ENCODE measurements around the gene PPIG.
"Not testable (repeated sequence)": the region's sequence is repeated elsewhere in the genome, so short reads cannot be mapped to it uniquely, and the experiment has no call there.

The PPIG gene

GRCh38 chr2:169584005-169584877 lies at the start of gene PPIG:
Gene PPIG, plus strand, starts transcription at chr2:169584351. Its CDS starts 19,691 bp downstream, at chr2:169604042.
- TF ChIP-seq, protein P1, sequence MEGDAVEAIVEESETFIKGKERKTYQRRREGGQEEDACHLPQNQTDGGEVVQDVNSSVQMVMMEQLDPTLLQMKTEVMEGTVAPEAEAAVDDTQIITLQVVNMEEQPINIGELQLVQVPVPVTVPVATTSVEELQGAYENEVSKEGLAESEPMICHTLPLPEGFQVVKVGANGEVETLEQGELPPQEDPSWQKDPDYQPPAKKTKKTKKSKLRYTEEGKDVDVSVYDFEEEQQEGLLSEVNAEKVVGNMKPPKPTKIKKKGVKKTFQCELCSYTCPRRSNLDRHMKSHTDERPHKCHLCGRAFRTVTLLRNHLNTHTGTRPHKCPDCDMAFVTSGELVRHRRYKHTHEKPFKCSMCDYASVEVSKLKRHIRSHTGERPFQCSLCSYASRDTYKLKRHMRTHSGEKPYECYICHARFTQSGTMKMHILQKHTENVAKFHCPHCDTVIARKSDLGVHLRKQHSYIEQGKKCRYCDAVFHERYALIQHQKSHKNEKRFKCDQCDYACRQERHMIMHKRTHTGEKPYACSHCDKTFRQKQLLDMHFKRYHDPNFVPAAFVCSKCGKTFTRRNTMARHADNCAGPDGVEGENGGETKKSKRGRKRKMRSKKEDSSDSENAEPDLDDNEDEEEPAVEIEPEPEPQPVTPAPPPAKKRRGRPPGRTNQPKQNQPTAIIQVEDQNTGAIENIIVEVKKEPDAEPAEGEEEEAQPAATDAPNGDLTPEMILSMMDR (conservative IDR thresholded peaks at IDR 0.05; ENCODE audit: low read depth, low read length) = no peak
- peak within 1 kb of the TSS; percentile 98 for H3K4me3 ChIP-seq (ENCODE audit: low read length)
- DNase-seq (ENCODE audit: low read depth) = peak; percentile 75

DNA sequence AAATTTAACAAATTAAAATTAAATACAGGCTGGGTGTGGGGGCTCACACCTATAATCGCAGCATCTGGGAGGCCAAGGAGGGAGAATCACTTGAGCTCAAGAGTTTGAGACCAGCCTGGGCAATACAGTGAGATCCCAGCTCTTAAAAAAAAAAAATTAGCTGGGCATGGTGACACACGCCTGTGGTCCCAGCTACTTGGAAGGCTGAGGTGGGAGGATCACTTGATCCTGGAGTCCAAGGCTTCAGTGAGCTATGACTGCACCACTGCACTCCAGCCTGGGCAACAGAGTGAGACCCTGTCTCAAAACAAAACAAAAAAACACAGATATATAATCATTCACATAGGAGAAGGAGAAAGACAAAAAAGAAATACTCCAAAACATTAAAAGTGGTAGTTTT lies 44.7 kb upstream of the PPIG start:
- not testable (repeated sequence) for DNase-seq (ENCODE audit: low read depth); H3K4me3 ChIP-seq (ENCODE audit: low read length)

DNA sequence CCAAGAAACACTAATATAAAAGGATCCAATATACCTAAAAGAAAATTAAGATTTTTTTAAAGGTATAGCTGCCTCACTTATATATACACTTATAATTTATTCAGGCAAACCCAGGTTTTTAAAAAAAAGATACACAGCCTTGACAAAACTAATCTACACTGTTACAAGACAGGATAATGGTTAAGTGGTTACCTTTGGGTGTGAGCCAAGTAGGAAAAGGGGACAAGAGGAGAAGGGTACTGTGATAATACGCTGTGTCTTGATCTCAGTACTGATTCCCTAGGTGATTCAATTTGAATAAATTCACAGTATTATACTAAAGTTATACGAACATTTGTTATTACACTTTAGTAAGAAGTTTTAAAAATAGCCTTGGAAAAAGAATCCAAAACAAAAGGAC lies 44.0 kb upstream of the PPIG start:
- DNase-seq (ENCODE audit: low read depth) = no peak
- TF ChIP-seq, protein P1 (conservative IDR thresholded peaks at IDR 0.05; ENCODE audit: low read depth, low read length) = no peak
- no peak overlapping the region for H3K4me3 ChIP-seq (ENCODE audit: low read length)

DNA sequence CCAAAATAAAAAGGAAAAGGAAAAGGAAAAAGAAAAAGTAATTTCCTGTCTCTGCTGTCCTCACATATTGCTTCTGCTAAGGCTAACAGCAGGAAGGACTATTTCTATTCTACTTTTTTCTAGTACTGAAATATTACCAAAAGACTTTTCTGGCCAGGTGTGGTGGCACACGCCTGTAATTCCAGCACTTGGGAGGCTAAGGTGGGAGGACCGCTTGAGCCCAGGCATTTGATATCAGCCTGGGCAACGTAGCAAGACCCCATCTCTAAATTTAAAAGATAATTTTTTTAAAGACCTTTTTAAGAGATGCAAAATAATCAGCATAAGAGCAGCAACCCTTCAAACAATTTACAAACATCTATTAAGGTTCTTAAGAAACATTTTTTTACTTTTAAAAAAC lies 41.7 kb upstream of the PPIG start:
- TF ChIP-seq, protein P1 (conservative IDR thresholded peaks at IDR 0.05; ENCODE audit: low read depth, low read length) = no peak
- DNase-seq (ENCODE audit: low read depth) = no peak
- H3K4me3 ChIP-seq (ENCODE audit: low read length) = no peak overlapping the region

DNA sequence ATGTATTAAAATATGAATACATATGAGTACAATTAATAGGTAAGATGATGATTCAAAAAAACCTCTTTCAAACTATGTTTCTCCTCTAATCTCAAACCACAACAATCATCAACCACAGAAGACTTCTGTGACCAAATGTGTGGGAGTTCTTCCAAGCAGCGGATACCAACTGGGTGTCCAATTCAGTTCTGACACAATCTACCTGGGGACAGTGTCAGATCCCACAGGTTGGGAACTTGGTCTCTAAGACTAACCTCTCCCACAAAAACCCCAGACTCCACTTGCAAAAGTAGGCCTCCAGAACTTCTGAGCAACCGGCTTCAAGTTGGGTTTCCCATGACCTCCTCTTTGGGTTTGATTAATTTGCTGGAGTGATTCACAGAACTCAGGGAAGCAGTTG lies 37.4 kb upstream of the PPIG start:
- TF ChIP-seq, protein P1 (conservative IDR thresholded peaks at IDR 0.05; ENCODE audit: low read depth, low read length) = no peak
- no peak overlapping the region for H3K4me3 ChIP-seq (ENCODE audit: low read length)
- DNase-seq (ENCODE audit: low read depth) = no peak

GRCh38 chr2:169561364-169561763 lies 22.8 kb upstream of the PPIG start:
- no peak for DNase-seq (ENCODE audit: low read depth)
- H3K4me3 ChIP-seq (ENCODE audit: low read length) = no peak overlapping the region
- TF ChIP-seq, protein P1 (conservative IDR thresholded peaks at IDR 0.05; ENCODE audit: low read depth, low read length) = no peak

- DNase-seq (ENCODE audit: low read depth); H3K4me3 ChIP-seq (ENCODE audit: low read length): not testable (repeated sequence)
Measured at GRCh38 chr2:169562084-169562483, 22.1 kb upstream of the PPIG start.

- TF ChIP-seq, protein P1 (conservative IDR thresholded peaks at IDR 0.05; ENCODE audit: low read depth, low read length) = no peak
- DNase-seq (ENCODE audit: low read depth) = no peak
- no peak overlapping the region for H3K4me3 ChIP-seq (ENCODE audit: low read length)
Measured at GRCh38 chr2:169562519-169562918, 21.6 kb upstream of the PPIG start.

Measured in retinal pigment epithelial cell (primary cell).